Mucosa of rectum (tissue), 2 donors: ENCODE measurements around the gene SMC1B.

Source experiments
- H3K27ac ChIP-seq, 2 donors: one replicate each; pipeline ENCODE4 v1.7.0; 2013; ENCODE audit warnings: inconsistent platforms in 2 of 2, low read depth in 2 of 2, low read length in 2 of 2
- H3K27me3 ChIP-seq, 2 donors: one replicate each; pipeline ENCODE4 v1.7.0; 2013; ENCODE audit warnings: low read length in 2 of 2; ENCODE audit not compliant: control insufficient read depth in 2 of 2, insufficient read depth in 2 of 2
- H3K36me3 ChIP-seq, 2 donors: one replicate each; pipeline ENCODE4 v1.7.0; 2013; ENCODE audit warnings: low read length in 2 of 2; ENCODE audit not compliant: control insufficient read depth in 2 of 2, insufficient read depth in 2 of 2
- H3K4me1 ChIP-seq, 2 donors: one replicate each; pipeline ENCODE4 v1.7.0; 2013; ENCODE audit warnings: low read length in 2 of 2, mild to moderate bottlenecking in 1 of 2; ENCODE audit not compliant: control insufficient read depth in 2 of 2, insufficient read depth in 2 of 2
- H3K4me3 ChIP-seq, 2 donors: one replicate each; pipeline ENCODE4 v1.7.0; 2013; ENCODE audit warnings: low read length in 2 of 2
- H3K9ac ChIP-seq, 2 donors: one replicate each; pipeline ENCODE4 v1.7.0; 2013; ENCODE audit warnings: low read length in 2 of 2, low read depth in 1 of 2, mild to moderate bottlenecking in 1 of 2
- H3K9me3 ChIP-seq, 2 donors: one replicate each; pipeline ENCODE4 v1.7.0; 2013; ENCODE audit warnings: low read length in 2 of 2; ENCODE audit not compliant: control insufficient read depth in 2 of 2
- donor health status: healthy.
- donor health status: Normal muscosa, but diverticular disease.

Gene SMC1B

DNA sequence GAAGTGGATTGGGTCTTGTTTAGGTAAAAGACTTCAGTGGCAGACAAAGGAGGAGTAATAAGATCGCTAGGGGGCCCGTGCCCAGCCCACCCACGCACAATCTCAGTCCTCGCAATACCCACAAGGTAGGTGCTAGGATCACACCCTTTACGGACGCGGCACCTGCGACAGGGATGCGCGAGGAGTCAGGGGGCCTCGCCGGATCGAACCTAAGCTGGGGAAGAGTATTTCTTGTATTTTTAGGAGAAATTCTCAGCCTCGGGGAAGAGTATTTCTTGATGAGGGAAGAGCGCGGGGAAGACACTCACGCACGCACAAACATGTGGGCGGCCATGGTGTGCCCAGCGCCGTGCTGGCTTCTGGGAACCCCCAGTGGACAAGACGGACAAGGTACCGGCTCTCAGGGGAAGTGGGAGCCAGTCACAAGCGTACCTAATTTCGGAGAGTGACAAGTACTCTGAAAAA, 104.4 kb downstream of the SMC1B start:
- peaks cover 24 to 25% of the 10 kb centered on the region in 2 donors for H3K4me1 ChIP-seq
- H3K9ac ChIP-seq = peak overlapping the region; percentile 82 to 85
- peak overlapping the region; percentile 75 to 79 for H3K4me3 ChIP-seq
- H3K9me3 ChIP-seq = no peaks in the 10 kb centered on the region
- H3K36me3 ChIP-seq = peaks cover 0 to 6% of the 10 kb centered on the region in 2 donors
- peak overlapping the region; percentile 95 to 96 for H3K27ac ChIP-seq
- no peaks in the 10 kb centered on the region for H3K27me3 ChIP-seq

GRCh38 chr22:45308391-45308956, 104.9 kb downstream of the SMC1B start:
- Histone ChIP-seq H3K4me3 (peak overlapping the region; percentile 75 to 79), H3K4me1 (peaks cover 24% of the 10 kb centered on the region in 2 donors), H3K9ac (peak overlapping the region; percentile 82 to 85), H3K36me3 (peaks cover 0 to 6% of the 10 kb centered on the region in 2 donors), H3K27ac (peak overlapping the region; percentile 95 to 96), H3K27me3 (no peaks in the 10 kb centered on the region), H3K9me3 (no peaks in the 10 kb centered on the region)

- peak overlapping the region; percentile 5 to 79 for H3K27ac ChIP-seq
- no peaks in the 10 kb centered on the region for H3K9me3 ChIP-seq
Observed at GRCh38 chr22:45306139-45306538, 107.3 kb downstream of the SMC1B start.

DNA sequence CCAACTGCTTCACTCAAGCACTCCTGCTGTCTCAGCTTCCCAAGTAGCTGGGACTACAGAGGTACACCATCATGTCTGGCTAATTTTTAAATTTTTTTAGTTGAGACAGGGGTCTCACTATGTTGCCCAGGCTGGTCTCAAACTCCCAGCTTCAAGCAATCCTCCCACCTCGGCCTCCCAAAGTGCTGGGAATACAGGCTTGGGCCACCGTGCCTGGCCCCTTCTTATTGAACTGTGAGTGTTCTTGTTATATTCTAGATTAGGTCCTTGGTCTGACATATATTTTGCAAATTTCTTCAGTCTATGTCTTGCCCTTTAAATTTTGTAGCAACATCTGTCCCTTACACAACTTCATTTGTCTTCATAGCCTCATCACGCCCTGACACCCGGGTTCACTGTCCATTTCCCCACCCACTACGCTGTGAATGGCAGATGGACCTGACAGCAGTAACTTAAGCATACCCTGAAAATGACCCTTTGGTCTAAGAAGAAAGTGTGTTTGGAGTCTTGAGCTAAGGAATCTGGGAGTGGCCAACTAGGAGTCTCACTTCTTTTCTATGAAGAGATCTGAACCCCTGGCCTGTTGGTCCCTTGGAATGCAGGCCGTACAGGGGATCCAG, 107.8 kb downstream of the SMC1B start:
- no peaks in the 10 kb centered on the region for H3K27me3 ChIP-seq
- H3K9me3 ChIP-seq = no peaks in the 10 kb centered on the region
- H3K4me3 ChIP-seq = no peak overlapping the region
- peaks cover 16 to 24% of the 10 kb centered on the region in 2 donors for H3K4me1 ChIP-seq
- no peak overlapping the region for H3K9ac ChIP-seq
- peak overlapping the region in 1 of 2 donors; percentile 79 for H3K27ac ChIP-seq
- no peaks in the 10 kb centered on the region for H3K36me3 ChIP-seq

More at GRCh38 chr22:45306139-45306538, 107.3 kb downstream of the SMC1B start:
- H3K4me3 ChIP-seq = no peak overlapping the region
- no peaks in the 10 kb centered on the region for H3K36me3 ChIP-seq
- H3K4me1 ChIP-seq = peaks cover 22 to 29% of the 10 kb centered on the region in 2 donors
- H3K27me3 ChIP-seq = no peaks in the 10 kb centered on the region
- no peak overlapping the region for H3K9ac ChIP-seq

- no peak overlapping the region for H3K27ac ChIP-seq
- H3K4me1 ChIP-seq = peaks cover 13 to 23% of the 10 kb centered on the region in 2 donors
- H3K4me3 ChIP-seq = no peak overlapping the region
- H3K27me3 ChIP-seq = no peaks in the 10 kb centered on the region
- no peaks in the 10 kb centered on the region for H3K9me3 ChIP-seq
- no peaks in the 10 kb centered on the region for H3K36me3 ChIP-seq
- no peak overlapping the region for H3K9ac ChIP-seq
Observed at GRCh38 chr22:45304971-45305370, 108.4 kb downstream of the SMC1B start.

GRCh38 chr22:45303181-45303580, 110.2 kb downstream of the SMC1B start:
- Histone ChIP-seq H3K36me3 (no peaks in the 10 kb centered on the region), H3K27me3 (no peaks in the 10 kb centered on the region), H3K9me3 (no peaks in the 10 kb centered on the region), H3K4me3 (no peak overlapping the region), H3K9ac (peak overlapping the region; percentile 50 to 60), H3K27ac (peak overlapping the region; percentile 78 to 81), H3K4me1 (peaks cover 3 to 11% of the 10 kb centered on the region in 2 donors)

- no peaks in the 10 kb centered on the region for H3K36me3 ChIP-seq
- peak overlapping the region; percentile 78 to 81 for H3K27ac ChIP-seq
- H3K4me3 ChIP-seq = no peak overlapping the region
- H3K9me3 ChIP-seq = no peaks in the 10 kb centered on the region
- peaks cover 3 to 11% of the 10 kb centered on the region in 2 donors for H3K4me1 ChIP-seq
- peak overlapping the region; percentile 50 to 60 for H3K9ac ChIP-seq
- H3K27me3 ChIP-seq = no peaks in the 10 kb centered on the region
Observed at GRCh38 chr22:45302751-45303150, 110.6 kb downstream of the SMC1B start.

DNA sequence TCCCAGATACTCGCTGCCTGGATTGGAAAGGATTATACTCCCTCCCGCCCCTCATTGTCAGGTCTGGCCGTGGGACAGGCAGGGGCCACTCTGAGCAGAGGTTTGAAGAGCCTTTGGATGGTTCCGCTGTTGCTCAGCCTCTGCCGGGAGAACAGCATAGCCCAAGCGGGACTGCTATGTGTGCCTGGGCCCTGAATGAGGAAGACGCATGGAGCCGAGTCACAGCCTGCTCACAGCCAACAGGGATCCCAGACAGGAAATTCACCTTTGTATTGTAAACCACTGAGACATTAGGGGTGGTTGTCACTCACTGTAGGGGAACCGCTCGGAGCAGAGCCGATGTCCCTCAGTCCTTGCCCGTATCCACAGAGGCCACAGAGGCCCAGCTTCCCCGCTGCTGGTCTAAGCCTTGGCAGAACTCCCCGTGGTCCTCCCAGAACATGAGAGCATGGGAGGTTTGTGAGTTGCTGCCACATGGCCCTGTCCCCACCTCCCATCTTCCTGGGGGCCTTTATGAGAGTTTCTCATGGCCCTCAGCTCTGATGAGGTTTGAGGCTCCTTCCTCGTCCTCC, 114.4 kb downstream of the SMC1B start:
- H3K27ac ChIP-seq = no peak overlapping the region
- no peaks in the 10 kb centered on the region for H3K9me3 ChIP-seq

DNA sequence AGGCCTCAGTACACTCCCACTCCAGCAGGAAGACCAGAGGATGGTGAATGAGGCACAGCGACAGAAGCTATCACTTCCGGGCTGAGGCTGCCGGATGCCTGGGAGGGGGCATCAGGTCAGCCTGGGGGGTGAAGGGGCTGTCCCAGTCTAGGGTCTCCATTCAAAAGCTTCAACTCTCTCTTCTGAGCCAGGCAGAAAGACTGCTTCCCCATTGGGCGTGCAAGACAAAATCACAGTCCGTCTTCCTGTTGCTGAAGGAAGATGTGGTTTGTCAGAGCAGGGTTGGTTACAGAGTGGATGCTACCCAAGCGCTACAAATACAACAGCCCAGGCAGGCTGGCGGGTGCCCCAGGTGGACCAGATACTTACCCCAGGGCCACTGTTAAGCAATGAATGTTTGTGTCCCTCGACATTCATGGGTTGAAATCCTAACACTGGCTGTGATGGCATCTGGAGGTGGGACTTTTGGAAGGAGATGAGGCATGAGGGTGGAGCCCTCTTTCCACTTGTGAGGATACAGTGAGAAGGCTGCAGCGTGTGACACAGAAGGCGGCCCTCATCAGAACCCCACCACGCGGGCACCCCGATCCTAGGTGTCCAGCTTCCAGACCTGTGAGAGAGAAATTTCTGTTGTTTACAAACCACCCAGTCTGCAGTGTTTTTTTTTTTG, 116.6 kb downstream of the SMC1B start:
- H3K4me1 ChIP-seq = peaks cover 0 to 5% of the 10 kb centered on the region in 2 donors
- no peak overlapping the region for H3K4me3 ChIP-seq
- H3K9me3 ChIP-seq = no peaks in the 10 kb centered on the region
- no peaks in the 10 kb centered on the region for H3K27me3 ChIP-seq
- H3K36me3 ChIP-seq = no peaks in the 10 kb centered on the region
- H3K27ac ChIP-seq = no peak overlapping the region
- H3K9ac ChIP-seq = no peak overlapping the region

More for the DNA sequence above, 114.4 kb downstream of the SMC1B start:
- H3K9ac ChIP-seq = no peak overlapping the region
- no peak overlapping the region for H3K4me3 ChIP-seq
- H3K4me1 ChIP-seq = peaks cover 0 to 6% of the 10 kb centered on the region in 2 donors
- H3K36me3 ChIP-seq = no peaks in the 10 kb centered on the region
- H3K27me3 ChIP-seq = no peaks in the 10 kb centered on the region

DNA sequence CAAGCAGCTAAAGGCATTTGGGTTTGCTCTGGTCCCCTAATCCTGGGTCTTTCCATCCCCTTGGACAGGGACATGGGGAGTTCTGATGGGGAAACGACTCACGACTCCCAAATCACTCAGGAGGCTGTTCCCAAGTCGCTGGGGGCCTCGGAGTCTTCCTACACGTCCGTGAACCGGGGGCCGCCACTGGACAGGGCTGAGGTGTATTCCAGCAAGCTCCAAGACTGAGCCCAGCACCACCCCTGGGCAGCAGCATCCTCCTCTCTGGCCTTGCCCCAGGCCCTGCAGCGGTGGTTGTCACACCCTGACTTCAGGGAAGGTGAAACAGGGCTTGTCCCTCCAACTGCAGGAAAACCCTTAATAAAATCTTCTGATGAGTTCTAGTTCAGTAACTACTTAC, 117.9 kb downstream of the SMC1B start:
- no peaks in the 10 kb centered on the region for H3K9me3 ChIP-seq
- no peak overlapping the region for H3K9ac ChIP-seq
- H3K36me3 ChIP-seq = no peaks in the 10 kb centered on the region
- H3K4me3 ChIP-seq = no peak overlapping the region
- H3K4me1 ChIP-seq = peaks cover 3 to 8% of the 10 kb centered on the region in 2 donors
- no peak overlapping the region for H3K27ac ChIP-seq
- no peaks in the 10 kb centered on the region for H3K27me3 ChIP-seq
